Heart left ventricle (tissue), 16 donors: ENCODE results near the gene LRP5. TPM values are rescaled to one million over a fixed set of nuclear protein-coding genes. Genes with fewer than 3 reads are reported as not detected.
"Not testable (repeated sequence)": the region's sequence is repeated elsewhere in the genome, so short reads cannot be mapped to it uniquely, and the experiment has no call there.

Source experiments
- ATAC-seq, 4 donors: fragments of 200-7000 bp; cut with Tn5 transposase; one replicate each; pipeline ENCODE4 v1.9.1; 2020 to 2022; ENCODE audit warnings: moderate library complexity in 4 of 4, mild to moderate bottlenecking in 3 of 4, moderate number of reproducible peaks in 1 of 4
- DNase-seq, 5 donors: peaks; one replicate each; pipeline ENCODE4 v3.0.0-alpha.2; 2020
- H3K27ac ChIP-seq, 12 donors: fragments of 200-600 bp; sonication (generic) in 4 of 12; one replicate each; pipeline versions ENCODE4 v1.5.0 to v1.8.0; 2016 to 2022; ENCODE audit warnings: mild to moderate bottlenecking in 2 of 12
- H3K27me3 ChIP-seq, 9 donors: fragments of 200-600 bp; sonication (generic) in 2 of 9; one replicate each; pipeline versions ENCODE4 v1.5.1 to v1.8.0; 2016 to 2022; ENCODE audit warnings: mild to moderate bottlenecking in 3 of 9
- H3K36me3 ChIP-seq, 9 donors: fragments of 200-600 bp; sonication (generic) in 2 of 9; one replicate each; pipeline versions ENCODE4 v1.5.0 to v1.8.0; 2018 to 2022; ENCODE audit warnings: mild to moderate bottlenecking in 2 of 9
- H3K4me1 ChIP-seq, 12 donors: fragments of 200-600 bp; sonication (generic) in 4 of 12; one replicate each; pipeline versions ENCODE4 v1.5.0 to v1.8.0; 2016 to 2022; ENCODE audit warnings: mild to moderate bottlenecking in 3 of 12
- H3K4me3 ChIP-seq, 12 donors: fragments of 200-600 bp; sonication (generic) in 4 of 12; one replicate each; pipeline versions ENCODE4 v1.5.0 to v1.8.0; 2017 to 2022; ENCODE audit warnings: mild to moderate bottlenecking in 9 of 12, moderate library complexity in 4 of 12
- H3K9me3 ChIP-seq, 12 donors: fragments of 200-600 bp; sonication (generic) in 4 of 12; one replicate each; pipeline versions ENCODE4 v1.5.0 to v1.8.0; 2016 to 2022; ENCODE audit warnings: mild to moderate bottlenecking in 1 of 12
- POLR2A ChIP-seq, 2 donors: fragments of 450-650 bp; IDR thresholded peaks; one replicate each; pipeline ENCODE4 v1.6.1; 2017; ENCODE audit warnings: antibody characterized with exemption in 2 of 2, mild to moderate bottlenecking in 2 of 2, moderate library complexity in 2 of 2
- WGBS, 4 donors: extraction: QIAGEN DNeasy Blood & Tissue Kit in 2 of 4; methylation state at CpG; one replicate each; pipeline versions ENCODE4 v1.1.5 to v1.1.7; 2013 to 2018; 5-methylcytosine and 5-hydroxymethylcytosine counted together
- intact Hi-C, 10 donors: fragments of 100-400 bp; cut with DNase I; formaldehyde crosslinking; loops; one replicate each; pipeline versions ENCODE4 v1.11.1 to v1.14.2; 2022
- polyA plus RNA-seq, 2 donors: library from polyadenylated mRNA; stranded (reverse); fragments of 200-250 nt; gene quantifications; one replicate each; pipeline ENCODE4 v1.2.3, GENCODE V29; 2013
- total RNA-seq, 9 donors: library from RNA; depleted of rRNA in 2 of 9; stranded (reverse); fragments of >200 nt in 2 of 9; fragmentation: NEBNext Ultra II Directional in 3 of 9; extraction: Animal tissue kit (Norgen Biotek cat#: 25700) in 3 of 9; gene quantifications; one replicate each; pipeline versions ENCODE4 v1.1.0 to v1.2.4, GENCODE V29; 2016 to 2023
- TF ChIP-seq, protein P1 (sequence below), 12 donors: fragments of 200-600 bp; sonication (generic) in 4 of 12; IDR thresholded peaks; one replicate each; pipeline versions ENCODE4 v1.5.0 to v1.8.0; 2018 to 2022; ENCODE audit warnings: antibody characterized with exemption in 12 of 12, mild to moderate bottlenecking in 5 of 12
- donor health status: ischemic (EF 13 %, LVEDD 7.1; RV severe dilation, severe dysfunction).
- donor health status: healthy with polysubstance abuse.
- donor health status: DM: no; HTN: yes; CAD: no.
- donor health status: DM: no; HTN: no; CAD: no.
- donor health status: ischemic (EF 25% LVEDD 6.9; RV normal size, moderate dysfunction).
- donor health status: ischemic (EF 25% LVEDD 5.7; RV mildly dilated, moderate dysfunction).
- donor health status: healthy.
- donor health status: DM: yes; HTN: yes; CAD: no.
- donor health status: ischemic (EF 35%, LVEDD 5.7; RV mildly dilated, moderate dysfunction).
- donor health status: nonischemic (EF 11% LVEDD 7.7; RV severe dilation, severe dysfunction).
- donor health status: DM: yes; HTN: yes; CAD: no.
- donor health status: PGD.
- donor health status: ischemic (EF 29% LVEDD 5.4; RV normal size, mild dysfunction).
- donor health status: nonischemic (EF 23%, LVEDD 6.1; RV moderate dilation, normal function).

Gene LRP5
- total and polyA plus RNA-seq, 11 donors: 30.2 to 62.5 (median 39.8) TPM

DNA sequence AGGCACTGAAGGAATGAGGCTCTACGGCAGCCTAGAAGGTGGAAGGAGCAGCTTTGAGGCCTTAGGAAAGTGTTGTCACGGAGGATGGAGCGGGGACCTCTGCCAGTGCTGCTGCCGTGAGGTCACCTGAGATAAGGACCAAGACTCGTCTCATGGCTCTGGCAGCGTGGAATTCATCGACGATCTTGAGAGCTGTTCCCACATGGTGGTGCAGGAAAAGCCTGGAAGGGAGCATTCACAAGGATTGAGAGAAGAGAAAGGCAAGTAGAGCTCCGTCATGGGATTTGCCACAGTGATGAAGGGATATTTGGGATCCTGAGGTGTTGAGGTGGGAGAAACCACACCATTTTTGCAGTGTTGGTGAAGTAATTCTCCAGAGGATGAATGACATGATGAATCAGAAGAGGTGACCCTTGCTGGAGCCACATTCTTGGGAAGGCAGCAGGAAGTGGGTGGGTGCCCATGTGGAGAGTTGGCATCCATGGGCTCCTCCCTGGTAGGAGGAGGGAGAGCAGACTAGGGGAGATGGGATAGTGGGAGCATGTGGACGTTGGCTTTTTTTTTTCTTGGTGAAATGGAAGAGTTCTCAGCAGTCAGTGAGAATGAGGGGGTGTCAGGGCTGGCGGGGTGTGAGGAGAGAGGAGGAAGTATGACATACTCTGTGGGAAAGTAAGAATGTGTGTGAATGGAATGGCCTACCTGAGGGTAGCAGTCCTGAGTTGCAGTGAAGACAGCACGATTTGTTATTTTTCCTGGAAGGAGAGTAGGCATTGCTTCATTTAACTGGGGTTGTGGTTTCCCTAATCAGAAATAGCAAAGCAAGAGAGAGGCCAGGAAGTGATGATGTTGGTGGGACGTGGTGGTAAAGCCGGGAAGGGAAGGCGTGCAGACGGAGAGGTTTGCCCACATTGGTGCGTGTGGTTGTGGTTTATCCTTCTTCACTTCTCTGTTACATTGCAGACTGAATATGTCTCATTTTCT is 159.3 kb downstream of the LRP5 start:
- TF ChIP-seq POLR2A (IDR thresholded peaks at IDR 0.05): no peak
- TF ChIP-seq, protein P1, sequence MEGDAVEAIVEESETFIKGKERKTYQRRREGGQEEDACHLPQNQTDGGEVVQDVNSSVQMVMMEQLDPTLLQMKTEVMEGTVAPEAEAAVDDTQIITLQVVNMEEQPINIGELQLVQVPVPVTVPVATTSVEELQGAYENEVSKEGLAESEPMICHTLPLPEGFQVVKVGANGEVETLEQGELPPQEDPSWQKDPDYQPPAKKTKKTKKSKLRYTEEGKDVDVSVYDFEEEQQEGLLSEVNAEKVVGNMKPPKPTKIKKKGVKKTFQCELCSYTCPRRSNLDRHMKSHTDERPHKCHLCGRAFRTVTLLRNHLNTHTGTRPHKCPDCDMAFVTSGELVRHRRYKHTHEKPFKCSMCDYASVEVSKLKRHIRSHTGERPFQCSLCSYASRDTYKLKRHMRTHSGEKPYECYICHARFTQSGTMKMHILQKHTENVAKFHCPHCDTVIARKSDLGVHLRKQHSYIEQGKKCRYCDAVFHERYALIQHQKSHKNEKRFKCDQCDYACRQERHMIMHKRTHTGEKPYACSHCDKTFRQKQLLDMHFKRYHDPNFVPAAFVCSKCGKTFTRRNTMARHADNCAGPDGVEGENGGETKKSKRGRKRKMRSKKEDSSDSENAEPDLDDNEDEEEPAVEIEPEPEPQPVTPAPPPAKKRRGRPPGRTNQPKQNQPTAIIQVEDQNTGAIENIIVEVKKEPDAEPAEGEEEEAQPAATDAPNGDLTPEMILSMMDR (IDR thresholded peaks at IDR 0.05): no peak
- intact Hi-C loops: loop anchor here in 2 of 10 donors (5.0 to 10.0 kb wide), 2 partner anchors 36 to 103 kb away; no protein-coding TSS in a partner anchor
- Histone ChIP-seq H3K9me3 (no peaks in the 10 kb centered on the region), H3K27ac (peak overlapping the region in 1 of 12 donors; percentile 68), H3K4me3 (no peak overlapping the region), H3K27me3 (no peaks in the 10 kb centered on the region), H3K36me3 (peaks cover 0 to 4% (median 0%) of the 10 kb centered on the region in 9 donors), H3K4me1 (peaks cover 6 to 83% (median 73%) of the 10 kb centered on the region in 12 donors)
- 68 to 71% (median 70%) methylated on average over 17 of the region's 17 CpGs for WGBS, 4 donors
- ATAC-seq (peak in 3 of 4 donors; percentile 16 to 42 (median 31)), DNase-seq (no peak)

DNA sequence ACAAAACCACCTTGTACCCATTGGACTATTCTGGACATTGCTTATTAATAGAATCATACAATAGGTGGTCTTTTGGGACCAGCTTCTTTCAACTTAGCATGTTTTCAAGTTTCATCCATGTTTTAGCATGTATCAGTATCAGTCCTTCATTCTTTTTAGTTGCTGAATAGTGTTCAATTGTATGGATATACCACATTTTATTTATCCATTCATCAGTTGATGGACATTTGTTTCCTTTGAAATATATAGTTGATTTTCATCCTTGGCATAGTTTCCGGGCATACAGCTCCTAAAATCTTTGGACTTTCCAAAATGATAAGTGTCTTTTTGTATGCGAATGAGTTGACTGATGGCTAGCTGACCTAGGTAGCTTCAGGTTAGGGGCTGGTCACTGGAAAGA is 160.4 kb downstream of the LRP5 start:
- 91 to 97% (median 94%) methylated on average over 2 of the region's 2 CpGs for whole genome bisulfite sequencing, 4 donors
- TF ChIP-seq, protein P1 (IDR thresholded peaks at IDR 0.05): no peak
- TF ChIP-seq POLR2A (IDR thresholded peaks at IDR 0.05): no peak
- intact Hi-C loops: loop anchor here in 2 of 10 donors (5.0 to 10.0 kb wide), 2 partner anchors 35 to 102 kb away; no protein-coding TSS in a partner anchor
- DNase-seq: no peak
- H3K27me3 ChIP-seq: no peaks in the 10 kb centered on the region
- H3K4me3 ChIP-seq: no peak overlapping the region
- H3K4me1 ChIP-seq: peaks cover 6 to 75% (median 67%) of the 10 kb centered on the region in 12 donors
- no peak overlapping the region for H3K27ac ChIP-seq
- peaks cover 0 to 4% (median 0%) of the 10 kb centered on the region in 9 donors for H3K36me3 ChIP-seq
- no peaks in the 10 kb centered on the region for H3K9me3 ChIP-seq
- ATAC-seq: no peak

DNA sequence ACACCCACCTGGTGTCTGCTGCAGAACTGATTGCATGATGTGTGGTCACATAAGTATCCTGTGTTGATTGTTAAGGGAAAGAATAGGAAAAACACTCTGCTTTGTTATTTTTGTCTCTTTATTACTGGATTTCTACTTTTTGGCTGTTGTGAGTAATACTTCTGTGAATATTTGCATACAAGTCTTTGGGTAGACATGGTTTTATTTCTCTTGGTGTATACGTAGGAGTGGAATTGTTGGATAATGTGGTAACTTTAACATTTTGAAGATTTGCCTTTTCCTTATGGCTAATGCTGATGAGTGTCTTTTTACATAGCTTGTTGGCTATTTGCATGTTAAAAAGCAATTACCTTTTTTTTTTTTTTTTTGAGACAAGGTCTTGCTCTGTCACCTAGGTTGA is 161.3 kb downstream of the LRP5 start:
- intact Hi-C loops: loop anchor here in 2 of 10 donors (5.0 to 10.0 kb wide), 2 partner anchors 34 to 101 kb away; no protein-coding TSS in a partner anchor
- ATAC-seq: no peak
- no peak for DNase-seq
- Histone ChIP-seq H3K9me3 (no peaks in the 10 kb centered on the region), H3K4me3 (no peak overlapping the region), H3K27ac (no peak overlapping the region), H3K27me3 (no peaks in the 10 kb centered on the region), H3K36me3 (peaks cover 0 to under 1% (median 0%) of the 10 kb centered on the region in 9 donors), H3K4me1 (peaks cover 6 to 68% (median 58%) of the 10 kb centered on the region in 12 donors)
- WGBS, 4 donors: 70 to 83% (median 76%) methylated on average over 1 of the region's 1 CpG
- TF ChIP-seq, protein P1 (IDR thresholded peaks at IDR 0.05): no peak
- TF ChIP-seq POLR2A (IDR thresholded peaks at IDR 0.05): no peak

DNA sequence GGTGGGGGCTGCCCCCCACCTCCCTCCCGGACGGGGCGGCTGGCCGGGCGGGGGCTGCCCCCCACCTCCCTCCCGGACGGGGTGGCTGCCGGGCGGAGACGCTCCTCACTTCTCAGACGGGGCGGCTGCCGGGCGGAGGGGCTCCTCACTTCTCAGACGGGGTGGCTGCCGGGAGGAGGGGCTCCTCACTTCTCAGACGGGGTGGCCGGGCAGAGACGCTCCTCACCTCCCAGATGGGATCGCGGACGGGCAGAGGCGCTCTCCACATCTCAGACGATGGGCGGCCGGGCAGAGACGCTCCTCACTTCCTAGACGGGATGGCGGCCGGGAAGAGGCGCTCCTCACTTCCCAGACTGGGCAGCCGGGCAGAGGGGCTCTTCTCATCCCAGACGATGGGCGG is 163.2 kb downstream of the LRP5 start:
- not testable (repeated sequence) for ATAC-seq, H3K27me3 ChIP-seq, H3K9me3 ChIP-seq, DNase-seq, H3K27ac ChIP-seq, H3K4me3 ChIP-seq, H3K36me3 ChIP-seq
- intact Hi-C loops: loop anchor here in 1 of 10 donors (10.0 kb wide), 1 partner anchor 99 kb away; no protein-coding TSS in a partner anchor
- 93 to 96% (median 95%) methylated on average over 13 to 34 of the region's 34 CpGs for WGBS, 4 donors
- H3K4me1 ChIP-seq: peaks cover 8 to 67% (median 53%) of the 10 kb centered on the region in 12 donors
